ENCODE data around the gene CLEC4F.
A peak's percentile ranks its signal among the peaks of the same experiment; 100 is the strongest.

CLEC4F gene

GRCh38 chr2:70793450-70793849 lies 26.9 kb downstream of the CLEC4F start:
- DNase-seq (ENCODE audit: low read depth): no peak

DNA sequence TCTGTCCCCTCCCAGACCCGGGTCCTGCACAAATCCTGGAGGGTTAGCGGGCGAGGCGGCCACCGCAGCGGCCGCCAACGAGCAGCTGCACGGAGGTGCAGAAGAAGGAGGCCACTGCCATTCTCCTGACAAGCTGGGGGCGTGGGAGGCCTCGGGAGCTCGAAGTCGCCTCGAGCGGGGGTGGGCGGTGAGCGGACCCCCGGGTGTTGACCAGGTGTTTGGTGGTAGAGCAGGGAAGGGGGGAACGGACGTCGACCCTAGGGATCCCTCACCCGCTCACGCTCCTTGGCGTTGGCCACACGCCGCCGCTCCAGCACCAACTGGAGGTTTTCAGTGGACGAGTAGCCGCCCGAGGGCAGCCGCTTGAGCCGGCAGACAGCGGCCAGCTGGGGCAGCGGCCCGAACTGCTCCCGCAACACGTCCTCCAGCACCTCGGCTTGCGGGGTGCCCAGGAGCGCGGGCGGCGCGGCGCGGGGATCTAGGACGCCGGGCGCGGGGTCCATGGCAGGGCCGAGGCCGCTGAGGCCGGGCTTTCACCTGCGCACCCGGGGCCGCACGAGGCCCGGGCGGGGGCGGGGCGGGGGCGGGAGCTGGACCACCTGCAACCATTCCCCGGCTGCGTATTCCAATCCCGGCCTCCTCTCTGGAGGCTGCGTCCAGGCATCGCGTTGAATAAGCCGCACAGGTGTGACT lies 30.1 kb downstream of the CLEC4F start, which contains the start of gene FIGLA:
TSS of gene FIGLA (minus strand) at position 508 of the 693 bp plus-strand sequence. CDS start at position 503, 5 bp downstream.
- TF ChIP-seq, protein P1, sequence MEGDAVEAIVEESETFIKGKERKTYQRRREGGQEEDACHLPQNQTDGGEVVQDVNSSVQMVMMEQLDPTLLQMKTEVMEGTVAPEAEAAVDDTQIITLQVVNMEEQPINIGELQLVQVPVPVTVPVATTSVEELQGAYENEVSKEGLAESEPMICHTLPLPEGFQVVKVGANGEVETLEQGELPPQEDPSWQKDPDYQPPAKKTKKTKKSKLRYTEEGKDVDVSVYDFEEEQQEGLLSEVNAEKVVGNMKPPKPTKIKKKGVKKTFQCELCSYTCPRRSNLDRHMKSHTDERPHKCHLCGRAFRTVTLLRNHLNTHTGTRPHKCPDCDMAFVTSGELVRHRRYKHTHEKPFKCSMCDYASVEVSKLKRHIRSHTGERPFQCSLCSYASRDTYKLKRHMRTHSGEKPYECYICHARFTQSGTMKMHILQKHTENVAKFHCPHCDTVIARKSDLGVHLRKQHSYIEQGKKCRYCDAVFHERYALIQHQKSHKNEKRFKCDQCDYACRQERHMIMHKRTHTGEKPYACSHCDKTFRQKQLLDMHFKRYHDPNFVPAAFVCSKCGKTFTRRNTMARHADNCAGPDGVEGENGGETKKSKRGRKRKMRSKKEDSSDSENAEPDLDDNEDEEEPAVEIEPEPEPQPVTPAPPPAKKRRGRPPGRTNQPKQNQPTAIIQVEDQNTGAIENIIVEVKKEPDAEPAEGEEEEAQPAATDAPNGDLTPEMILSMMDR (conservative IDR thresholded peaks at IDR 0.05; ENCODE audit: control insufficient read depth, insufficient read depth, low read depth, low read length): no peak
- no peak for DNase-seq (ENCODE audit: low read depth)
- H3K4me3 ChIP-seq (ENCODE audit: control insufficient read depth, low read depth, low read length): no peak within 1 kb of the TSS

More at GRCh38 chr2:70793450-70793849, 26.9 kb downstream of the CLEC4F start:
- H3K4me3 ChIP-seq (ENCODE audit: control insufficient read depth, low read depth, low read length): no peak overlapping the region
- TF ChIP-seq, protein P1 (conservative IDR thresholded peaks at IDR 0.05; ENCODE audit: control insufficient read depth, insufficient read depth, low read depth, low read length): no peak

- peak; percentile 43 for DNase-seq (ENCODE audit: low read depth)
- no peak overlapping the region for H3K4me3 ChIP-seq (ENCODE audit: control insufficient read depth, low read depth, low read length)
- TF ChIP-seq, protein P1 (conservative IDR thresholded peaks at IDR 0.05; ENCODE audit: control insufficient read depth, insufficient read depth, low read depth, low read length): peak; percentile 58
Observed at GRCh38 chr2:70789304-70790135, 30.9 kb downstream of the CLEC4F start.

- no peak overlapping the region for H3K4me3 ChIP-seq (ENCODE audit: control insufficient read depth, low read depth, low read length)
- DNase-seq (ENCODE audit: low read depth): peak; percentile 37
- TF ChIP-seq, protein P1 (conservative IDR thresholded peaks at IDR 0.05; ENCODE audit: control insufficient read depth, insufficient read depth, low read depth, low read length): peak; percentile 52
Observed at GRCh38 chr2:70785137-70785911, 35.1 kb downstream of the CLEC4F start.

GRCh38 chr2:70784320-70784719 lies 36.1 kb downstream of the CLEC4F start:
- TF ChIP-seq, protein P1 (conservative IDR thresholded peaks at IDR 0.05; ENCODE audit: control insufficient read depth, insufficient read depth, low read depth, low read length): no peak
- DNase-seq (ENCODE audit: low read depth): no peak
- no peak overlapping the region for H3K4me3 ChIP-seq (ENCODE audit: control insufficient read depth, low read depth, low read length)

GRCh38 chr2:70779911-70780545 lies 40.4 kb downstream of the CLEC4F start:
- DNase-seq (ENCODE audit: low read depth): peak; percentile 24
- no peak overlapping the region for H3K4me3 ChIP-seq (ENCODE audit: control insufficient read depth, low read depth, low read length)
- TF ChIP-seq, protein P1 (conservative IDR thresholded peaks at IDR 0.05; ENCODE audit: control insufficient read depth, insufficient read depth, low read depth, low read length): no peak

Data from fibroblast of mammary gland (primary cell).